HG03135 (cell line): Measurements from ENCODE around the gene EGFR.
"Not testable (repeated sequence)": the region's sequence is repeated elsewhere in the genome, so short reads cannot be mapped to it uniquely, and the experiment has no call there.

ENCODE experiments used
- ATAC-seq: cut with Tn5 transposase; IDR thresholded peaks from one replicate; pipeline ENCODE4 v1.9.1; 2021; ENCODE audit warnings: mild to moderate bottlenecking, moderate library complexity; ENCODE audit not compliant: unreplicated experiment

EGFR gene

DNA sequence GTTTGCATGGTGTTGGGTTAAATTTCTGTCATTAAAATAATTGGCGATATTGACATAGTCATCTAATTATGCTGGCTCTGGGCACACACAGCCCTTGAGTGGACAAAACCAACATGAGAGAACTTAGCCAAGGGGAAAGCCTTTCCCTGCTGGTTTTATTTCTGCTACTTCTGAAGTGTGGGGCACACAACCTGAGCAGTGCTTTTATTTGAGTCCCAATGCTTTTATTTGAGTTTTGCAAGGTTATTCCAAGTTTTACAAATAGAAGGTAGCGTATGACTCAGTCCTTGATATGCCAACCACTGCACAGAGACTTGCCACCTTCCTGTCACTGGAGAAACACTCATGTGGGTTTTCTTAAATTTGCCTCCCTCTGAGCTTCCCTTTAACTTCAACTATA, 145.7 kb downstream of the EGFR start:
- ATAC-seq = no peak

DNA sequence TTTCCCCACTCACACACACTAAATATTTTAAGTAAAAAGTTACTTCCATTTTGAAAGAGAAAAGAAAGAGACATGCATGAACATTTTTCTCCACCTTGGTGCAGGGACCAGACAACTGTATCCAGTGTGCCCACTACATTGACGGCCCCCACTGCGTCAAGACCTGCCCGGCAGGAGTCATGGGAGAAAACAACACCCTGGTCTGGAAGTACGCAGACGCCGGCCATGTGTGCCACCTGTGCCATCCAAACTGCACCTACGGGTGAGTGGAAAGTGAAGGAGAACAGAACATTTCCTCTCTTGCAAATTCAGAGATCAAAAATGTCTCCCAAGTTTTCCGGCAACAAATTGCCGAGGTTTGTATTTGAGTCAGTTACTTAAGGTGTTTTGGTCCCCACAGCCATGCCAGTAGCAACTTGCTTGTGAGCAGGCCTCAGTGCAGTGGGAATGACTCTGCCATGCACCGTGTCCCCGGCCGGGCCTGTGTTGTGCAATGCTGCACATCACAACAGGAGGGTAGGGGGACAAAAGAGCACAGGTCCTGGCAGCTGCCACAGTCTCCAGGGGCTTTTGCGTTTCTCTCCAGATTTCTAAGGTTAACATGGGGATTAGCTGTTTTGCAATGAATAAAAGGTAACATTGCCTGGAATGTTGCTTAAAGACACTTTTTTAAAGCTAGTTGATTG, 146.5 kb downstream of the EGFR start:
- no peak for ATAC-seq

DNA sequence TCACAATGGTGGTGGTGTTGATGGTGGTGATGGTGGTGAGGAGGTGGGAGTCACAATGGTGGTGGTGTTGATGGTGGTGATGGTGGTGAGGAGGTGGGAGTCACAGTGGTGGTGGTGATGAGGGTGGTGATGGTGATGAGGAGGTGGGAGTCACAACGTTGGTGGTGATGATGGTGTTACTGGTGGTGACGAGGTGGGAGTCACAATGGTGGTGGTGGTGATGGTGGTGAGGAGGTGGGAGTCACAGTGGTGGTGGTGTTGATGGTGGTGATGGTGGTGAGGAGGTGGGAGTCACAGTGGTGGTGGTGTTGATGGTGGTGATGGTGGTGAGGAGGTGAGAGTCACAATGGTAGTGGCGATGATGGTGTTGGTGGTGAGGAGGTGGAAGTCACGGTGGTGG, 148.5 kb downstream of the EGFR start:
- not testable (repeated sequence) for ATAC-seq

DNA sequence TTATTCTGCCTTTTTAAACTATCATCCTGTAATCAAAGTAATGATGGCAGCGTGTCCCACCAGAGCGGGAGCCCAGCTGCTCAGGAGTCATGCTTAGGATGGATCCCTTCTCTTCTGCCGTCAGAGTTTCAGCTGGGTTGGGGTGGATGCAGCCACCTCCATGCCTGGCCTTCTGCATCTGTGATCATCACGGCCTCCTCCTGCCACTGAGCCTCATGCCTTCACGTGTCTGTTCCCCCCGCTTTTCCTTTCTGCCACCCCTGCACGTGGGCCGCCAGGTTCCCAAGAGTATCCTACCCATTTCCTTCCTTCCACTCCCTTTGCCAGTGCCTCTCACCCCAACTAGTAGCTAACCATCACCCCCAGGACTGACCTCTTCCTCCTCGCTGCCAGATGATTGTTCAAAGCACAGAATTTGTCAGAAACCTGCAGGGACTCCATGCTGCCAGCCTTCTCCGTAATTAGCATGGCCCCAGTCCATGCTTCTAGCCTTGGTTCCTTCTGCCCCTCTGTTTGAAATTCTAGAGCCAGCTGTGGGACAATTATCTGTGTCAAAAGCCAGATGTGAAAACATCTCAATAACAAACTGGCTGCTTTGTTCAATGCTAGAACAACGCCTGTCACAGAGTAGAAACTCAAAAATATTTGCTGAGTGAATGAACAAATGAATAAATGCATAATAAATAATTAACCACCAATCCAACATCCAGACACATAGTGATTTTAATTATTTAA, 151.7 kb downstream of the EGFR start:
- ATAC-seq = no peak

DNA sequence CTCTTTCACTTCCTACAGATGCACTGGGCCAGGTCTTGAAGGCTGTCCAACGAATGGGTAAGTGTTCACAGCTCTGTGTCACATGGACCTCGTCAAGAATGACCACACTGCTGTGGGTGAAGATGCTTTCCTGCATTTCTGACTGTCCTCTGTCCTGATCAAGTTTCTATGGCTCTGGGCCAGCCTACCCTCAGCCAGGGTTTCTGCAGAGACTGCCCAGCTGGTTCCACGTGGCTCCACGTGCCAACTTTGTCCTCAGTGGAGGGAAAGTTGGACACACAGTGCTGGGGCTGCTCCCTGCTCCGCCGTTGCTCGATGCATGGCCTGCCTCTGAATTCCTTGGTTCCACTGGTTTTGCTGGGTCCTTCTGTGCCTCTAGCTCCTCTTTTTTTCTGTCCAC, 152.3 kb downstream of the EGFR start:
- ATAC-seq = no peak

DNA sequence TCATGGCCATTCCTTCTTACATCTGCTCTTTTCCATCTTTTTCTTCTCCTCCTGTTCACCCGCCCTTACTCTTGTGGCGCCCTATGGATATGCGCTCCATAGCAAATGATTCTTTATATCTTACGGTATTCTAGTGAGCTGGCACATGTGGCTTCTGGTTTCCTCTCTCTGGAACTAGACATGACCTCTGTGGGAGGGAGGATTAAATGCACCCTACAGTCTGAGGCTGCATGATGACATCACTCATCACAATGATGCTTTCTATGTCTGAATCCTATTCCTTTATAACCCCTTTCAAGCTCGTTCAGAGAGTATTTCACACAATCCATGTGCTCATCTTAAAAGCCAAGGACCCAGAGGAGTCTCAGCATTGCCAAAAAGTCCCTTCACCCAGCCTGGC, 153.3 kb downstream of the EGFR start:
- no peak for ATAC-seq

DNA sequence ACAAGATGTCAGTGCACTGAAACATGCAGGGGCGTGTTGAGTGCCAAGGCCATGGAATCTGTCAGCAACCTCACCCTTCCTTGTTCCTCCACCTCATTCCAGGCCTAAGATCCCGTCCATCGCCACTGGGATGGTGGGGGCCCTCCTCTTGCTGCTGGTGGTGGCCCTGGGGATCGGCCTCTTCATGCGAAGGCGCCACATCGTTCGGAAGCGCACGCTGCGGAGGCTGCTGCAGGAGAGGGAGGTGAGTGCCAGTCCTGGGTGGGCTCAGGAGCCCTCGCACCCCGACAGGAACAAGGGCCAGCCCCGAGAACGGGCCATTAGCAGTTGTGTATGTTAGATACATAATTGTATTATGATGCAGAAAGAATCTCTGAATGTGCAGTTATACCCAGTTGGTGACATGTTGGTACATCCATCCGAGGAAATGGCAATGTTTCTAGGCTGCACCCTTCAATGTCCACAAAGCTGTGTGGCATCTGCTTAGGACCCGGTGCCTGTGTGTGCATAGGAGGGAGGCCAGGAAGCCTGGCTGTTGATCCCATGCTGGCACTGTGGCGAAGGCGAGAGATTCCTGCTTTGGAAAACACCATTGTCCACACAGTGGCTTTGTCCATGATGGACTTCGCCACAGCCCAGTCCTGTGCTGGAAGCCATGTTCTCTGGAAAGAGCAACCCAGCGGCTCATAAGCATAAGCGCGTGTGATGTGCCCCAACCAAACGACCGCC, 154.2 kb downstream of the EGFR start:
- no peak for ATAC-seq

DNA sequence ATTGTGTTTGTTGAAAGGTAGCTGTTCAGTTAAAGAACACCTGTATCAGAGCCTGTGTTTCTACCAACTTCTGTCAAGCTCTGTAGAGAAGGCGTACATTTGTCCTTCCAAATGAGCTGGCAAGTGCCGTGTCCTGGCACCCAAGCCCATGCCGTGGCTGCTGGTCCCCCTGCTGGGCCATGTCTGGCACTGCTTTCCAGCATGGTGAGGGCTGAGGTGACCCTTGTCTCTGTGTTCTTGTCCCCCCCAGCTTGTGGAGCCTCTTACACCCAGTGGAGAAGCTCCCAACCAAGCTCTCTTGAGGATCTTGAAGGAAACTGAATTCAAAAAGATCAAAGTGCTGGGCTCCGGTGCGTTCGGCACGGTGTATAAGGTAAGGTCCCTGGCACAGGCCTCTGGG, 154.9 kb downstream of the EGFR start:
- no peak for ATAC-seq

DNA sequence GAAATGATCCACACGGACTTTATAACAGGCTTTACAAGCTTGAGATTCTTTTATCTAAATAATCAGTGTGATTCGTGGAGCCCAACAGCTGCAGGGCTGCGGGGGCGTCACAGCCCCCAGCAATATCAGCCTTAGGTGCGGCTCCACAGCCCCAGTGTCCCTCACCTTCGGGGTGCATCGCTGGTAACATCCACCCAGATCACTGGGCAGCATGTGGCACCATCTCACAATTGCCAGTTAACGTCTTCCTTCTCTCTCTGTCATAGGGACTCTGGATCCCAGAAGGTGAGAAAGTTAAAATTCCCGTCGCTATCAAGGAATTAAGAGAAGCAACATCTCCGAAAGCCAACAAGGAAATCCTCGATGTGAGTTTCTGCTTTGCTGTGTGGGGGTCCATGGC, 155.6 kb downstream of the EGFR start:
- no peak for ATAC-seq

DNA sequence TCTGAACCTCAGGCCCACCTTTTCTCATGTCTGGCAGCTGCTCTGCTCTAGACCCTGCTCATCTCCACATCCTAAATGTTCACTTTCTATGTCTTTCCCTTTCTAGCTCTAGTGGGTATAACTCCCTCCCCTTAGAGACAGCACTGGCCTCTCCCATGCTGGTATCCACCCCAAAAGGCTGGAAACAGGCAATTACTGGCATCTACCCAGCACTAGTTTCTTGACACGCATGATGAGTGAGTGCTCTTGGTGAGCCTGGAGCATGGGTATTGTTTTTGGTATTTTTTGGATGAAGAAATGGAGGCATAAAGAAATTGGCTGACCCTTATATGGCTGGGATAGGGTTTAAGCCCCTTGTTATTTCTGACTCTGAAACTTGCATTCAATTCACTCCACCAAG, 156.0 kb downstream of the EGFR start:
- ATAC-seq = no peak

DNA sequence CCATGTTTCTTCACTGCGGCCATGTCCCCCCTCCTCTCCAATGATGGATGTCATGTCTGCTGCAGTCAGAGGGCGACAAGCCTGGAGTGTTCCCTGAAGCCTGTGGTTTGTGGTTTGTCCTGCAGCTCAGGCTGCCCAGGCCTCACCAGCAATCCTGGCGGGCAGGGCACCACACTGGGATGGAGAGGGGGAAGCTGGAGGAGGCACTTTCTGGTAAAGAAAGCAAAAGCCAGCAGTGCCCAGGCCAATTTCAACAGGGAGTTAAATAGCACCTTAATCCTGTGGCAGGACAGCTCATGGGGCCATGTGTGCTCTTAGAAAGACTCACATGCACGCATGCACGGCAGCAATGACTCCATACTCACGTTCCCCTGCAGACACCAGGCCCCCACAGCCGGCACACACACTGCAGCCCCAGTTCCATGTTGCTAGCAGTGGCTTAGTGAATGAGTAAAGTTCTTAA, 158.3 kb downstream of the EGFR start:
- no peak for ATAC-seq

DNA sequence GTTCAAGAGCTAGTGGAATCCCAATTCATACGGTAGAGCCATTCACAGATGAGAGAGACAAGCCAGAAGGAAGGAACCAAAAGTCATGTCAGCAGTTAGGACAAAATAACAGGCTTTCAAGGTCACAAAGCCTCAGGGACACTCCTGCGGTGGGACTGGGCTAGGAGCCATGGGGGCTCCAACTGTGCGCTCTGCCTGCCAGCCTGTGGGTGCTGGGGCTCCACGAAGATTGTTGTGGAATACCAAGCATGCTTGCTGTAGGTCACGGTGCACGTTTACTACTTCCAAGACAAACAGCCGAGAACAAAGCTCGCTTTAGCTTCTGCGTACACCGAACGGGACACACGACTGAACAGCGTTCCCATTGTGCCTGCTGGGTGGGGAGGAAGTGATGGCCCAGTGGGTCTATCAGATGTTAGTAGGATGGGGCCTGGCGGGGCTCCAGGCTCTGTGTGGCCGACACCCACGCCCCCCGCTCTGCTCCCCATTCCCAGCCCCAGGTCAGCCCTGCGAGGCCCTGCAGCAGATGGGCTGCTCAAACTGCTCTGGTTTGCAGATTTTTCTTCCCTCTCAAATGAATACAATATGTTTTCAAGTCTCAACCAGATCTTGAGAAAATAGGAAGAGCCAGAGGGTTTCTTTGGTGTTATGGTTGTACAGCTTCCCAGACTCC, 158.9 kb downstream of the EGFR start:
- no peak for ATAC-seq

DNA sequence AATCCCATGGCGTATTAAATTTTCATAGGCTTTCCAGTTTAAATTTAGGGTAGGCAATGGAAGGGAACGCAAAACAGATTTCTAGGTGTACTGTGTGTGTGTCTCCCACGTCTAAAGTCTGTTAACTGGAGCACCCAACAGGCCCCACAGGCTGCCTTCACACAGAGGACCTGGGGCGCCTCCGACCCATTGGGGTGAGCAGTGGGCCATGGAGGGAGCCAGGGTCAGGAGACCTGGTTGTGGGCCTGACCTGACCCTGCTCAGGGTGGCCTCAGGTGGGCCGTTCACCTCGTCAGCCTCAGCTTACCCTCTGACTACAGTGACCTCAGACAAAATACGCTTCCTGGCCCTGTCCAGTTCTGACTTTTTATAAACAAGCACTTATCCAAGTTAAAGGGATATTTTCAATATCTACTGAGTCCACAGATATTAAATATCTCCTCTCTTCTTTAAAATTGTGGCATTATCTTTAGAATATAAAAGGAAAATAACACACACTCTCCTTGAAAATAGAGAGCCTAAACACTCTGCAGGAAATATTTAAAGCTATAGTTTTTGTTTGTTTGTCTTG, 159.6 kb downstream of the EGFR start:
- ATAC-seq = no peak

DNA sequence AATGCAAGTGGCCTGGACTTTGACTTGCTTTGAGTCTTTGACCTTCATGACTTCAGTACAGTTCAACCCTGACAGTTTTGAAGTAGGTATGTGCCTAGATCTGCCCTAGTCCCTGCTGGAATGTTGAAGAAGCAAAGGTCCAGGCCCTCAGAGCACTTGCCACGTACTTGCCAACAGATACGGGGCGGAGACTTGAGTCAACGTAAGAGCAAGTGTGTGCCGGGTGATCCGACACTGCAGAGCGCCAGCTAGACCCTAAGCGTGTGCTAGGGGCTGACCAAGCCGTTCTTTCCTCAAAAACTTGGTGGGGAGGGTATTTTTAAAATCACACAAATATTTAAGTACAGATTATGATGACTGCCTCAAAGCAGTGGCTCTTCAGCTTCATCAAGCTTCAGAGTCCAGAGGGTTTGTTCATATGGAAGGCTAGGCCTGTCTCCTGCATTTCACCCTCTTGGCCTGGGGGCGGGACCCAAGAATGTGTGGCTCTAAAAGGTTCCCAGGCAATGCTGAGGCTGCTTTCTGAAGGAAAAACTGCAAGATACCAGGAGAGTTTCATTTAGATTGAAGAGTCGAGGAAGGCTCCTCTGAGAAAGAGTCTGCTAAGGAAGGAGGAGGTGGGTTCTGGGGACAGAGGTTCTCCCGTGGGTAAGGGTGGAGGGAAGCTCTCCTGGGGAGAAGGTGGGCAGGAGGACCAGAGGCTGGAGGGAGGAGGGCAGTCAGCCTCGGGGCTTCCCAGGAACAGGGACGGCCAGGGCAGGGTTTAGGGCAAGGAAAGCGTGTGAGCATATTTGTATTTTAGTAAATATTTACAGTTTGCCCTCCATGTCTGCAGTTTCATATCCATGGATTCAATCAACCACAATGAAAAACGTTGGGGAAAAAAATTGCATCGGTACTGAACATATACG, 160.3 kb downstream of the EGFR start:
- no peak for ATAC-seq

DNA sequence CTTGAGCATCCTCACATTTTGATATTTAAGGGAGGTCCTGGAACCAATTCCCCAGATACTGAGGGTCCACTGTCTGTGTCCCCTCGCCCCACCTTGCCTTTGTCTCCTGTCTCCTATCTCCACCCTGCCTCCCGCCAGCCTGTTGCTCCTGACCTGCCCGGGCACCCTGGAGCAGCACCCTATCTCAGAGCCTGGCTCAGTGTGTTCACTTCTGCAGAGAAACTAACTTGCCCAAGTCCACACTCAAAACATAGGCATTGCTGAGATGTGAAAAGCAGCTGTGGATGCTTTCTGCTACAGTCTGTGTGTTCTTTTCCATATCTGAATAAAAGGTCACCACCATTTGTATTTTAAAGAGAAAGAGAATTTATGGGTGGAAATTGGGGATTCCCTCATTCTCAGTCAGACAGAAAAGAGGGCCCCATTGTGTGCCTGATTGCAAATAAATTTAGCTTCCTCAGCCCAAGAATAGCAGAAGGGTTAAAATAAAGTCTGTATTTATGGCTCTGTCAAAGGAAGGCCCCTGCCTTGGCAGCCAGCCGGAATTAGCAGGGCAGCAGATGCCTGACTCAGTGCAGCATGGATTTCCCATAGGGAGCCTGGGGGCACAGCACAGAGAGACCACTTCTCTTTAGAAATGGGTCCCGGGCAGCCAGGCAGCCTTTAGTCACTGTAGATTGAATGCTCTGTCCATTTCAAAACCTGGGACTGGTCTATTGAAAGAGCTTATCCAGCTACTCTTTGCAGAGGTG, 161.3 kb downstream of the EGFR start:
- ATAC-seq = no peak

DNA sequence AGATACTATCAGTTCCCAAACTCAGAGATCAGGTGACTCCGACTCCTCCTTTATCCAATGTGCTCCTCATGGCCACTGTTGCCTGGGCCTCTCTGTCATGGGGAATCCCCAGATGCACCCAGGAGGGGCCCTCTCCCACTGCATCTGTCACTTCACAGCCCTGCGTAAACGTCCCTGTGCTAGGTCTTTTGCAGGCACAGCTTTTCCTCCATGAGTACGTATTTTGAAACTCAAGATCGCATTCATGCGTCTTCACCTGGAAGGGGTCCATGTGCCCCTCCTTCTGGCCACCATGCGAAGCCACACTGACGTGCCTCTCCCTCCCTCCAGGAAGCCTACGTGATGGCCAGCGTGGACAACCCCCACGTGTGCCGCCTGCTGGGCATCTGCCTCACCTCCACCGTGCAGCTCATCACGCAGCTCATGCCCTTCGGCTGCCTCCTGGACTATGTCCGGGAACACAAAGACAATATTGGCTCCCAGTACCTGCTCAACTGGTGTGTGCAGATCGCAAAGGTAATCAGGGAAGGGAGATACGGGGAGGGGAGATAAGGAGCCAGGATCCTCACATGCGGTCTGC, 162.2 kb downstream of the EGFR start:
- ATAC-seq = no peak

DNA sequence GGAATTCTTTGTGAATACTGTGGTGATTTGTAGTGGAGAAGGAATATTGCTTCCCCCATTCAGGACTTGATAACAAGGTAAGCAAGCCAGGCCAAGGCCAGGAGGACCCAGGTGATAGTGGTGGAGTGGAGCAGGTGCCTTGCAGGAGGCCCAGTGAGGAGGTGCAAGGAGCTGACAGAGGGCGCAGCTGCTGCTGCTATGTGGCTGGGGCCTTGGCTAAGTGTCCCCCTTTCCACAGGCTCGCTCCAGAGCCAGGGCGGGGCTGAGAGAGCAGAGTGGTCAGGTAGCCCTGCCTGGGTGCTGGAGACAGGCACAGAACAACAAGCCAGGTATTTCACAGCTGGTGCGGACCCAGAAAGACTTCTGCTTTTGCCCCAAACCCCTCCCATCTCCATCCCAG, 162.9 kb downstream of the EGFR start:
- ATAC-seq = no peak

DNA sequence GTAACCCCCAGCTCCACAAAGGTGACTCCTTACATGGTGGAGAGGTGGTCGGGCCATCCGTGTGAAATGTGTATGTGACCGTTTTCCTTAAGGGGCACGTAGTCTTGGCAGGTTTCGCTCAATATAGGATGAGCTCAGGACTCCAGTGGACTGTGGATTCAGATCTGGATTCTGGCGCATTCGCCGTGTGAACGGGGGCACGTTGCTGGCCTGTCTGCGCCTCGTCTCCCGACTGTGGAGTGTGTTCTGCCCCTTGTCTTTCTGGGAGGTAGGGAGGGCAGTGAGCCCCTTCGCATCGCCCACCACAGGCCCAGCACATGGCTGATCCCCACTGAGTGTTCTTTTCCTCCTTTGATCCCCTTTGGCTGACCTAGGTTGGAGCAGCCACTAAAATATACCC, 165.1 kb downstream of the EGFR start:
- ATAC-seq = no peak

DNA sequence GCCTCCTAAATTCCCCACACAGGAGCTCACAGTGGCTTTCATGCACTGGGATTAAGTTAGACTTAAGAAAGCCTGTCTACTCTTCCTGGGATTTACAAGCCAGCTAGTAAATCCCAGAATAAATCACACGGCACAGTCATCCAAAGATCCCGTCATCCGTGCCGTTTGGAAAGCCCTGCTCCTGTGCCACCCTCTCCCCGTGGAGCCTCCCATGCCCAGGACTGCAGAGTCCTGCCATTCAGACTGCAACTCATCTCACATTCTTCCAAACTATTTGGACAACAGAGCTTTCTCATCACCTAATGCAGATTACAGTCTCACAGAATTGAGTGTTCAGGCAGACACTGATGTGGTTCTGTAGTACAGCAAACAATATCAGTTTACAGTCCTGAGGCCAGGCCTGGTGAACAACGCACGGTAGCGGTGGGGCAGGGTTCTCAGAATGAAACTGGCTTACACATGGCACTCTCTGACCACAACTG, 166.5 kb downstream of the EGFR start:
- ATAC-seq = no peak
